ENCODE measurements around the gene WDR62.

WDR62 gene

GRCh38 chr19:36047835-36048234 is 6.9 kb upstream of the WDR62 start:
- Histone ChIP-seq H3K9ac (ENCODE audit: low read depth, low read length, poor library complexity, severe bottlenecking) (no peak overlapping the region), H2AFZ (ENCODE audit: low read length) (no peak overlapping the region), H3K9me2 (replicated peaks; ENCODE audit: low read depth, low read length) (no peaks in the 10 kb centered on the region), H3K79me2 (ENCODE audit: insufficient read depth, low read length) (peaks cover 7% of the 10 kb centered on the region; the same call in 1 of the 2 replicates), H3K36me3 (ENCODE audit: insufficient read depth, low read length) (no peaks in the 10 kb centered on the region), H4K20me1 (ENCODE audit: insufficient read depth, low read length, poor library complexity, severe bottlenecking) (no peaks in the 10 kb centered on the region), H3K9me3 (ENCODE audit: insufficient read depth, low read depth, low read length) (no peaks in the 10 kb centered on the region), H3K4me3 (ENCODE audit: low read length, poor library complexity, severe bottlenecking) (no peak overlapping the region), H3K4me2 (ENCODE audit: low read depth, low read length, poor library complexity, severe bottlenecking) (no peak overlapping the region), H3K27me3 (ENCODE audit: insufficient read depth, low read length, poor library complexity, severe bottlenecking) (no peaks in the 10 kb centered on the region), H3F3A (ENCODE audit: low read depth) (no peaks in the 10 kb centered on the region), H3K4me1 (ENCODE audit: insufficient read depth, low read length, poor library complexity, severe bottlenecking) (peaks cover 6% of the 10 kb centered on the region)
- TF ChIP-seq EZH2phosphoT487 (IDR thresholded peaks at IDR 0.05; ENCODE audit: borderline replicate concordance) (no peak), CTCF (conservative IDR thresholded peaks at IDR 0.05; ENCODE audit: low read length) (no peak)

GRCh38 chr19:36049080-36049698 is 5.5 kb upstream of the WDR62 start:
- no peak overlapping the region for H3K4me2 ChIP-seq (ENCODE audit: low read depth, low read length, poor library complexity, severe bottlenecking)
- H3K4me1 ChIP-seq (ENCODE audit: insufficient read depth, low read length, poor library complexity, severe bottlenecking), result peaks cover 12% of the 10 kb centered on the region
- no peaks in the 10 kb centered on the region for H3K9me3 ChIP-seq (ENCODE audit: insufficient read depth, low read depth, low read length)
- H3K9me2 ChIP-seq (replicated peaks; ENCODE audit: low read depth, low read length), result no peaks in the 10 kb centered on the region
- no peaks in the 10 kb centered on the region for H4K20me1 ChIP-seq (ENCODE audit: insufficient read depth, low read length, poor library complexity, severe bottlenecking)
- TF ChIP-seq EZH2phosphoT487 (IDR thresholded peaks at IDR 0.05; ENCODE audit: borderline replicate concordance) (no peak), CTCF (conservative IDR thresholded peaks at IDR 0.05; ENCODE audit: low read length) (no peak)
- H3K36me3 ChIP-seq (ENCODE audit: insufficient read depth, low read length), result no peaks in the 10 kb centered on the region
- no peak overlapping the region for H3K4me3 ChIP-seq (ENCODE audit: low read length, poor library complexity, severe bottlenecking)
- H3K79me2 ChIP-seq (ENCODE audit: insufficient read depth, low read length), result peaks cover 8% of the 10 kb centered on the region; the same call in 1 of the 2 replicates
- no peaks in the 10 kb centered on the region; the same call in 1 of the 2 replicates for H3F3A ChIP-seq (ENCODE audit: low read depth)
- H3K9ac ChIP-seq (ENCODE audit: low read depth, low read length, poor library complexity, severe bottlenecking), result no peak overlapping the region
- no peaks in the 10 kb centered on the region for H3K27me3 ChIP-seq (ENCODE audit: insufficient read depth, low read length, poor library complexity, severe bottlenecking)
- no peak overlapping the region for H2AFZ ChIP-seq (ENCODE audit: low read length)

GRCh38 chr19:36051236-36051635 is 3.5 kb upstream of the WDR62 start:
- Histone ChIP-seq H3K4me3 (ENCODE audit: low read length, poor library complexity, severe bottlenecking) (no peak overlapping the region), H2AFZ (ENCODE audit: low read length) (no peak overlapping the region)

More at GRCh38 chr19:36051236-36051635, 3.5 kb upstream of the WDR62 start:
- H3K9me2 ChIP-seq (replicated peaks; ENCODE audit: low read depth, low read length), result no peaks in the 10 kb centered on the region
- TF ChIP-seq CTCF (conservative IDR thresholded peaks at IDR 0.05; ENCODE audit: low read length), result peak; percentile 72
- no peak for TF ChIP-seq EZH2phosphoT487 (IDR thresholded peaks at IDR 0.05; ENCODE audit: borderline replicate concordance)
- no peaks in the 10 kb centered on the region for H3K27me3 ChIP-seq (ENCODE audit: insufficient read depth, low read length, poor library complexity, severe bottlenecking)
- no peaks in the 10 kb centered on the region for H3K36me3 ChIP-seq (ENCODE audit: insufficient read depth, low read length)
- no peak overlapping the region for H3K4me2 ChIP-seq (ENCODE audit: low read depth, low read length, poor library complexity, severe bottlenecking)
- H3K79me2 ChIP-seq (ENCODE audit: insufficient read depth, low read length), result peaks cover 20% of the 10 kb centered on the region
- H3K4me1 ChIP-seq (ENCODE audit: insufficient read depth, low read length, poor library complexity, severe bottlenecking), result peaks cover 20% of the 10 kb centered on the region
- peaks cover 11% of the 10 kb centered on the region for H4K20me1 ChIP-seq (ENCODE audit: insufficient read depth, low read length, poor library complexity, severe bottlenecking)
- no peak overlapping the region for H3K9ac ChIP-seq (ENCODE audit: low read depth, low read length, poor library complexity, severe bottlenecking)
- H3K9me3 ChIP-seq (ENCODE audit: insufficient read depth, low read depth, low read length), result no peaks in the 10 kb centered on the region
- no peaks in the 10 kb centered on the region; the same call in 1 of the 2 replicates for H3F3A ChIP-seq (ENCODE audit: low read depth)
